GM19351 (cell line): ENCODE measurements around the gene B4GAT1.
A peak's percentile ranks its signal among the peaks of the same experiment; 100 is the strongest.
"Not testable (repeated sequence)": the region's sequence is repeated elsewhere in the genome, so short reads cannot be mapped to it uniquely, and the experiment has no call there.

Experiments
- ATAC-seq: cut with Tn5 transposase; IDR thresholded peaks from one replicate; pipeline ENCODE4 v1.9.1; 2021; ENCODE audit warnings: mild to moderate bottlenecking, moderate library complexity; ENCODE audit not compliant: unreplicated experiment

B4GAT1 gene

GRCh38 chr11:66347425-66348276 is at the start of gene B4GAT1:
Gene B4GAT1 (minus strand): TSS chr11:66347629. CDS start chr11:66347545, 84 bp downstream.
- no peak for ATAC-seq

GRCh38 chr11:66393954-66394353 is 46.5 kb upstream of the B4GAT1 start:
- ATAC-seq = no peak

GRCh38 chr11:66391322-66391721 is 43.9 kb upstream of the B4GAT1 start:
- no peak for ATAC-seq

GRCh38 chr11:66388780-66389386 is 41.5 kb upstream of the B4GAT1 start:
- no peak for ATAC-seq

- ATAC-seq = no peak
Observed at GRCh38 chr11:66386171-66387069, 39.0 kb upstream of the B4GAT1 start.

GRCh38 chr11:66384316-66384715 is 36.9 kb upstream of the B4GAT1 start:
- ATAC-seq = not testable (repeated sequence)

- ATAC-seq = not testable (repeated sequence)
Observed at GRCh38 chr11:66380264-66380663, 32.8 kb upstream of the B4GAT1 start.

- not testable (repeated sequence) for ATAC-seq
Observed at GRCh38 chr11:66373690-66374287, 26.4 kb upstream of the B4GAT1 start.

GRCh38 chr11:66373265-66373664 is 25.8 kb upstream of the B4GAT1 start:
- ATAC-seq = no peak

- peak; percentile 77 for ATAC-seq
Observed at GRCh38 chr11:66371627-66372415, 24.4 kb upstream of the B4GAT1 start, which contains the start of gene SLC29A2. Gene SLC29A2 (minus strand): TSS chr11:66371760. CDS start chr11:66371591, 169 bp downstream.

GRCh38 chr11:66369073-66369894 is 21.9 kb upstream of the B4GAT1 start:
- ATAC-seq = no peak

- ATAC-seq = no peak
Observed at GRCh38 chr11:66368484-66368883, 21.1 kb upstream of the B4GAT1 start.

GRCh38 chr11:66367561-66368312 is 20.3 kb upstream of the B4GAT1 start:
- ATAC-seq = no peak

- ATAC-seq = no peak
Observed at GRCh38 chr11:66366844-66367477, 19.5 kb upstream of the B4GAT1 start.

- ATAC-seq = no peak
Observed at GRCh38 chr11:66365711-66366619, 18.5 kb upstream of the B4GAT1 start.

GRCh38 chr11:66365166-66365565 is 17.7 kb upstream of the B4GAT1 start:
- no peak for ATAC-seq
